ENCODE data around the gene HTATSF1.

The HTATSF1 gene

GRCh38 chrX:136529795-136530194, 32.4 kb downstream of the HTATSF1 start:
- no peak overlapping the region for H3K4ac ChIP-seq (ENCODE audit: low read depth in 1 of 2, low read length in 2 of 2)
- no peak overlapping the region for H3K23ac ChIP-seq (ENCODE audit: low read length in 2 of 2)
- no peaks in the 10 kb centered on the region for H3K4me1 ChIP-seq (ENCODE audit: control insufficient read depth, insufficient read depth, low read depth, low read length)
- H4K8ac ChIP-seq (ENCODE audit: low read length): no peak overlapping the region
- H2BK5ac ChIP-seq (ENCODE audit: low read depth, low read length, poor library complexity, severe bottlenecking): no peak overlapping the region
- H3K4me2 ChIP-seq (ENCODE audit: low read length, poor library complexity, severe bottlenecking): no peak overlapping the region
- H2BK15ac ChIP-seq (ENCODE audit: low read depth, poor library complexity, severe bottlenecking): no peak overlapping the region
- no peaks in the 10 kb centered on the region for H3K9me3 ChIP-seq (ENCODE audit: control insufficient read depth, low read length)
- WGBS: 58% methylated on average over 2 of the region's 2 CpGs
- no peak for DNase-seq
- H3K27ac ChIP-seq (ENCODE audit: low read length, poor library complexity, severe bottlenecking): no peak overlapping the region
- no peak overlapping the region for H3K9ac ChIP-seq (ENCODE audit: low read length)
- no peak overlapping the region for H3K4me3 ChIP-seq (ENCODE audit: insufficient read depth in 1 of 2, low read depth in 1 of 2, low read length in 2 of 2)
- no peak overlapping the region for H3K14ac ChIP-seq (ENCODE audit: low read length in 2 of 2)
- no peak overlapping the region for H2BK120ac ChIP-seq (ENCODE audit: low read depth, low read length)
- no peak overlapping the region for H3K18ac ChIP-seq (ENCODE audit: low read depth in 1 of 2, low read length in 2 of 2)
- no peak overlapping the region for H2AFZ ChIP-seq (ENCODE audit: low read depth, low read length)
- no peaks in the 10 kb centered on the region for H3K36me3 ChIP-seq (ENCODE audit: control insufficient read depth in 1 of 2, insufficient read depth in 2 of 2, low read depth in 1 of 2, low read length in 2 of 2)
- H4K91ac ChIP-seq (ENCODE audit: low read length): no peak overlapping the region
- no peaks in the 10 kb centered on the region for H3K79me1 ChIP-seq (replicated peaks; ENCODE audit: low read length, poor library complexity, severe bottlenecking)
- H3K27me3 ChIP-seq (ENCODE audit: control insufficient read depth in 1 of 2, insufficient read depth in 1 of 2, low read length in 2 of 2): peaks cover 0 to 14% of the 10 kb centered on the region in 2 experiments
- no peak overlapping the region for H2BK12ac ChIP-seq (ENCODE audit: low read length in 2 of 2)
- no peak overlapping the region for H2AK5ac ChIP-seq (ENCODE audit: low read length, severe bottlenecking)

DNA sequence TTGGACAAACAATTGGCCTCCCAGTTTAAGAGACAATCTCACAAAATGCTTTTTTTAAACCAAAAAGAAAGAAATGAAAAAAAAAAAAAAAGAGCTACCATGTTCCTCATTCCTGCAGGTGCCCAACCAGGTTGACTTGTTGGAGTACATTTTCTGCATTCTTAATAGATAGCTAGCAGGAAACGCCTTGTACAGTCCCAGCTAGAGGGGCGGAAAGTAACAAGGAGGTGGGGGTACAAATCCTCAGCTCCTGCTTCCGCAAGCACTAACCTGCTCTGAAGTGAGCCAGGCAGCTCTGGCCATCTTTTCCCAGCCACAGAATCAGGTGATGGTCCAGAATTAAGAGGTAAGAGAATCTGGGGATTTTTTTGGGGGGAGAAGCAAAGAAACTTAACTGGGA, 34.6 kb downstream of the HTATSF1 start, which contains the start of gene VGLL1:
Gene VGLL1, plus strand, starts transcription at position 265 of the 400 bp plus-strand sequence. CDS start 3,806 bp downstream, outside the sequence.
- WGBS: 89% methylated on average over 3 of the region's 3 CpGs
- H3K14ac ChIP-seq (ENCODE audit: low read length in 2 of 2): no peak within 1 kb of the TSS

DNA sequence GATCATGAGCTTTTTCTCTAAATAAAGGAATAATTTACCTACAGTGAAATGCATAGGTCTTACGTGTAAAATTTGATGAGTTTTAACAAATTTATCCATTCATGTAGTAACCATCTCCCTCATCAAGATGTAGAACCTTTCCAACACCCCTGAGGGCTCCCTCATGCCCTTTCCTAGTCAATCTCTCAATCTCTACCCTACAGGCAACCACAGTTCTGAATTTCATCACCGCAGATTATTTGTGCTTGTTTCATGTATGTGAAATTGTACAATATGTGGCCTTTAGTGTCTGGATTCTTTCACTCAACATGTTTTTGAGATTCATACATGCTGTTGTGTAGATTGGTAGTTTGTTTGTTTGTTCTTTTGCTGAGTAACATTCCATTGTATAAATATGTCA, 36.7 kb downstream of the HTATSF1 start:
- Histone ChIP-seq H3K79me1 (replicated peaks; ENCODE audit: low read length, poor library complexity, severe bottlenecking) (no peaks in the 10 kb centered on the region), H3K4me3 (ENCODE audit: insufficient read depth in 1 of 2, low read depth in 1 of 2, low read length in 2 of 2) (no peak overlapping the region), H3K23ac (ENCODE audit: low read length in 2 of 2) (no peak overlapping the region), H2BK12ac (ENCODE audit: low read length in 2 of 2) (no peak overlapping the region), H2BK15ac (ENCODE audit: low read depth, poor library complexity, severe bottlenecking) (no peak overlapping the region), H3K4me1 (ENCODE audit: control insufficient read depth, insufficient read depth, low read depth, low read length) (no peaks in the 10 kb centered on the region), H2AK5ac (ENCODE audit: low read length, severe bottlenecking) (no peak overlapping the region), H3K27ac (ENCODE audit: low read length, poor library complexity, severe bottlenecking) (no peak overlapping the region), H3K18ac (ENCODE audit: low read depth in 1 of 2, low read length in 2 of 2) (no peak overlapping the region), H3K14ac (ENCODE audit: low read length in 2 of 2) (no peak overlapping the region), H3K4ac (ENCODE audit: low read depth in 1 of 2, low read length in 2 of 2) (no peak overlapping the region), H3K9ac (ENCODE audit: low read length) (no peak overlapping the region), H2BK5ac (ENCODE audit: low read depth, low read length, poor library complexity, severe bottlenecking) (no peak overlapping the region), H3K4me2 (ENCODE audit: low read length, poor library complexity, severe bottlenecking) (no peak overlapping the region), H3K9me3 (ENCODE audit: control insufficient read depth, low read length) (no peaks in the 10 kb centered on the region), H2BK120ac (ENCODE audit: low read depth, low read length) (no peak overlapping the region), H3K36me3 (ENCODE audit: control insufficient read depth in 1 of 2, insufficient read depth in 2 of 2, low read depth in 1 of 2, low read length in 2 of 2) (no peaks in the 10 kb centered on the region), H2AFZ (ENCODE audit: low read depth, low read length) (no peak overlapping the region), H4K91ac (ENCODE audit: low read length) (no peak overlapping the region), H3K27me3 (ENCODE audit: control insufficient read depth in 1 of 2, insufficient read depth in 1 of 2, low read length in 2 of 2) (peaks cover 0 to 19% of the 10 kb centered on the region in 2 experiments), H4K8ac (ENCODE audit: low read length) (no peak overlapping the region)
- no CpG with 5 or more reads among the region's 2 CpGs for WGBS
- no peak for DNase-seq

More for the DNA sequence above, 34.6 kb downstream of the HTATSF1 start, which contains the start of gene VGLL1:
- H3K4me3 ChIP-seq (ENCODE audit: insufficient read depth in 1 of 2, low read depth in 1 of 2, low read length in 2 of 2): no peak within 1 kb of the TSS
- no peak within 1 kb of the TSS for H3K4me2 ChIP-seq (ENCODE audit: low read length, poor library complexity, severe bottlenecking)
- H3K27ac ChIP-seq (ENCODE audit: low read length, poor library complexity, severe bottlenecking): no peak within 1 kb of the TSS
- no peaks in the 10 kb centered on the region for H3K4me1 ChIP-seq (ENCODE audit: control insufficient read depth, insufficient read depth, low read depth, low read length)
- no peak within 1 kb of the TSS for H2AK5ac ChIP-seq (ENCODE audit: low read length, severe bottlenecking)
- no peak within 1 kb of the TSS for H4K91ac ChIP-seq (ENCODE audit: low read length)
- no peak for DNase-seq
- H2BK12ac ChIP-seq (ENCODE audit: low read length in 2 of 2): no peak within 1 kb of the TSS
- H3K4ac ChIP-seq (ENCODE audit: low read depth in 1 of 2, low read length in 2 of 2): no peak within 1 kb of the TSS
- H2BK120ac ChIP-seq (ENCODE audit: low read depth, low read length): no peak within 1 kb of the TSS
- no peaks in the 10 kb centered on the region for H3K79me1 ChIP-seq (replicated peaks; ENCODE audit: low read length, poor library complexity, severe bottlenecking)
- no peak within 1 kb of the TSS for H2AFZ ChIP-seq (ENCODE audit: low read depth, low read length)
- no peaks in the 10 kb centered on the region for H3K36me3 ChIP-seq (ENCODE audit: control insufficient read depth in 1 of 2, insufficient read depth in 2 of 2, low read depth in 1 of 2, low read length in 2 of 2)
- H3K23ac ChIP-seq (ENCODE audit: low read length in 2 of 2): no peak within 1 kb of the TSS
- no peak within 1 kb of the TSS for H4K8ac ChIP-seq (ENCODE audit: low read length)
- no peaks in the 10 kb centered on the region for H3K9me3 ChIP-seq (ENCODE audit: control insufficient read depth, low read length)
- peaks cover 0 to 14% of the 10 kb centered on the region in 2 experiments for H3K27me3 ChIP-seq (ENCODE audit: control insufficient read depth in 1 of 2, insufficient read depth in 1 of 2, low read length in 2 of 2)
- H2BK5ac ChIP-seq (ENCODE audit: low read depth, low read length, poor library complexity, severe bottlenecking): no peak within 1 kb of the TSS
- no peak within 1 kb of the TSS for H2BK15ac ChIP-seq (ENCODE audit: low read depth, poor library complexity, severe bottlenecking)
- H3K9ac ChIP-seq (ENCODE audit: low read length): no peak within 1 kb of the TSS
- H3K18ac ChIP-seq (ENCODE audit: low read depth in 1 of 2, low read length in 2 of 2): no peak within 1 kb of the TSS

DNA sequence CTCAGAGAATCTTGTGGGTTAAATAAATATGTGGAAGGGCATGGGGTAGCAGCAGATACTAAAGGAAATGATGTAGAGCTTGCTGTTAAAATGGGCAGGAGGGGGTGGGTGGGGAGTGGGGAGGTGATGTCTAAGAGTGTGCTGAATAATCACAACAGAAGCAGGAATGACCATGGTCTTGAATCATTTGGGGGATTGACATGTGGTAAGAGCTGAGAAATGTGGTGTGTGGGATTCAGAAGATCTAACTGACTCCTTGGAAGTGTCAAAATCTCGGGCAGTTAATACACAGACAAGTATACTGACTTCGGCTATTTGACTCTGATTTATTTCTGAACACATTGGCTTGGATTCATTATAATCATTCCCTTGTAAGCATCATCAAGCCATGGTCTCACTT, 41.4 kb downstream of the HTATSF1 start:
- H4K8ac ChIP-seq (ENCODE audit: low read length): no peak overlapping the region
- no peak overlapping the region for H4K91ac ChIP-seq (ENCODE audit: low read length)
- H3K27ac ChIP-seq (ENCODE audit: low read length, poor library complexity, severe bottlenecking): no peak overlapping the region
- no peak overlapping the region for H3K23ac ChIP-seq (ENCODE audit: low read length in 2 of 2)
- no peaks in the 10 kb centered on the region for H3K36me3 ChIP-seq (ENCODE audit: control insufficient read depth in 1 of 2, insufficient read depth in 2 of 2, low read depth in 1 of 2, low read length in 2 of 2)
- H3K18ac ChIP-seq (ENCODE audit: low read depth in 1 of 2, low read length in 2 of 2): no peak overlapping the region
- H3K4me3 ChIP-seq (ENCODE audit: insufficient read depth in 1 of 2, low read depth in 1 of 2, low read length in 2 of 2): no peak overlapping the region
- H2BK5ac ChIP-seq (ENCODE audit: low read depth, low read length, poor library complexity, severe bottlenecking): no peak overlapping the region
- H2AFZ ChIP-seq (ENCODE audit: low read depth, low read length): no peak overlapping the region
- H3K79me1 ChIP-seq (replicated peaks; ENCODE audit: low read length, poor library complexity, severe bottlenecking): no peaks in the 10 kb centered on the region
- no peak overlapping the region for H3K4ac ChIP-seq (ENCODE audit: low read depth in 1 of 2, low read length in 2 of 2)
- no peak overlapping the region for H3K14ac ChIP-seq (ENCODE audit: low read length in 2 of 2)
- no peak overlapping the region for H3K4me2 ChIP-seq (ENCODE audit: low read length, poor library complexity, severe bottlenecking)
- H3K9ac ChIP-seq (ENCODE audit: low read length): no peak overlapping the region
- peaks cover 0 to 25% of the 10 kb centered on the region in 2 experiments for H3K27me3 ChIP-seq (ENCODE audit: control insufficient read depth in 1 of 2, insufficient read depth in 1 of 2, low read length in 2 of 2)
- H2AK5ac ChIP-seq (ENCODE audit: low read length, severe bottlenecking): no peak overlapping the region
- 82% methylated on average over 2 of the region's 2 CpGs for WGBS
- DNase-seq: no peak
- H2BK120ac ChIP-seq (ENCODE audit: low read depth, low read length): no peak overlapping the region
- H2BK12ac ChIP-seq (ENCODE audit: low read length in 2 of 2): no peak overlapping the region
- H3K9me3 ChIP-seq (ENCODE audit: control insufficient read depth, low read length): no peaks in the 10 kb centered on the region
- no peak overlapping the region for H2BK15ac ChIP-seq (ENCODE audit: low read depth, poor library complexity, severe bottlenecking)
- H3K4me1 ChIP-seq (ENCODE audit: control insufficient read depth, insufficient read depth, low read depth, low read length): no peaks in the 10 kb centered on the region

Measured in mesenchymal stem cell (in vitro differentiated cells and primary cell).